H1 (cell line): ENCODE results near the gene RYR3. TPM values are rescaled to one million over a fixed set of nuclear protein-coding genes. Genes with fewer than 3 reads are reported as not detected.

Experiments
- CTCF ChIA-PET: fragments of 300-600 bp; sonication (Branson Sonifier 250); formaldehyde crosslinking; loops from one replicate; lab custom pipeline; 2021; ENCODE audit not compliant: partially characterized antibody; lab: Charles Lee
- POLR2A ChIA-PET: fragments of 300-600 bp; sonication (Branson Sonifier 250); formaldehyde crosslinking; loops from one replicate; lab custom pipeline; 2021; ENCODE audit warnings: inconsistent platforms; ENCODE audit not compliant: partially characterized antibody; lab: Charles Lee
- DNase-seq, 2 experiments: peaks; one replicate each; pipeline versions ENCODE4 v3.0.0 to v3.0.0-alpha.2; 2010 to 2022; ENCODE audit warnings: low spot score in 2 of 2, low read depth in 1 of 2, mixed read lengths in 1 of 2
- FAIRE-seq: peaks from 2 replicates; lab custom pipeline; 2011; peaks lifted over from hg19 to GRCh38; lab: Jason Lieb, UNC
- H2AFZ ChIP-seq: 2 replicates; pipeline ENCODE4 v1.8.1; 2012; ENCODE audit warnings: low read length, inconsistent platforms
- H2AK5ac ChIP-seq: 2 replicates; pipeline ENCODE4 v1.6.1; 2013; ENCODE audit warnings: low read depth, low read length
- H2BK120ac ChIP-seq: replicated peaks from 2 replicates; pipeline ENCODE3; 2013; ENCODE audit warnings: low read depth, low read length, inconsistent platforms
- H2BK12ac ChIP-seq: 2 replicates; pipeline ENCODE4 v1.6.1; 2013; ENCODE audit warnings: low read depth, low read length
- H2BK15ac ChIP-seq: 2 replicates; pipeline ENCODE4 v1.6.1; 2013; ENCODE audit warnings: low read length
- H2BK20ac ChIP-seq: 2 replicates; pipeline ENCODE4 v1.6.1; 2013; ENCODE audit warnings: low read length
- H2BK5ac ChIP-seq: 2 replicates; pipeline ENCODE4 v1.6.1; 2013; ENCODE audit warnings: low read depth, low read length
- H3K14ac ChIP-seq: 2 replicates; pipeline ENCODE4 v1.6.1; 2013; ENCODE audit warnings: inconsistent platforms; ENCODE audit not compliant: insufficient read length
- H3K18ac ChIP-seq: 2 replicates; pipeline ENCODE4 v1.6.1; 2013; ENCODE audit warnings: low read length; ENCODE audit errors: extremely low read depth
- H3K23ac ChIP-seq: 2 replicates; pipeline ENCODE4 v1.6.1; 2013; ENCODE audit warnings: inconsistent platforms; ENCODE audit not compliant: insufficient read length
- H3K23me2 ChIP-seq: 2 replicates; pipeline ENCODE4 v1.6.1; 2013; ENCODE audit warnings: low read depth, low read length
- H3K27ac ChIP-seq: 2 replicates; pipeline ENCODE4 v1.6.1; 2011; ENCODE audit warnings: low read depth, low read length, inconsistent platforms
- H3K27me3 ChIP-seq, 4 experiments: replicated peaks in 1 of 4; 1 replicate in 1 of 4; 2 replicates in 3 of 4; pipeline versions ENCODE4 v1.6.1 to v1.8.1; 2011 to 2013; ENCODE audit warnings: low read length in 3 of 4, mild to moderate bottlenecking in 3 of 4, inconsistent platforms in 2 of 4, mixed read lengths in 2 of 4, moderate library complexity in 1 of 4; ENCODE audit not compliant: control insufficient read depth in 3 of 4, insufficient read depth in 3 of 4; ENCODE audit errors: extremely low read depth in 1 of 4
- H3K36me3 ChIP-seq, 4 experiments: 2 replicates each; pipeline versions ENCODE4 v1.6.1 to v1.8.1; 2011 to 2013; ENCODE audit warnings: mild to moderate bottlenecking in 4 of 4, low read length in 3 of 4, moderate library complexity in 2 of 4, control low read depth in 1 of 4, inconsistent platforms in 1 of 4; ENCODE audit not compliant: insufficient read depth in 4 of 4, control insufficient read depth in 2 of 4
- H3K4ac ChIP-seq: replicated peaks from 2 replicates; pipeline ENCODE3; 2013; ENCODE audit warnings: low read length, low read depth, mixed read lengths, inconsistent platforms; ENCODE audit not compliant: insufficient read length
- H3K4me1 ChIP-seq, 4 experiments: replicated peaks in 1 of 4; 1 replicate in 1 of 4; 2 replicates in 3 of 4; pipeline versions ENCODE4 v1.6.1 to v1.8.1; 2011 to 2013; ENCODE audit warnings: low read length in 3 of 4, inconsistent platforms in 2 of 4, mixed read lengths in 1 of 4; ENCODE audit not compliant: insufficient read depth in 4 of 4, control insufficient read depth in 3 of 4
- H3K4me2 ChIP-seq, 2 experiments: 2 replicates each; pipeline versions ENCODE4 v1.6.1 to v1.8.1; 2011 to 2013; ENCODE audit warnings: low read depth in 2 of 2, low read length in 2 of 2, control low read depth in 1 of 2, inconsistent platforms in 1 of 2, mild to moderate bottlenecking in 1 of 2; ENCODE audit not compliant: insufficient read depth in 1 of 2
- H3K4me3 ChIP-seq, 4 experiments: fragments of 200-600, 300-600 bp in 1 of 4; sonication (generic), shearing (Covaris generic), sonication (Bioruptor Twin) in 1 of 4; 2 replicates each; pipeline versions ENCODE4 v1.5.1 to v1.8.1; 2011 to 2016; ENCODE audit warnings: low read length in 4 of 4, low read depth in 3 of 4, control low read depth in 2 of 4, inconsistent platforms in 2 of 4, mild to moderate bottlenecking in 2 of 4, mixed read lengths in 1 of 4, moderate library complexity in 1 of 4; ENCODE audit not compliant: insufficient read depth in 2 of 4; ENCODE audit errors: extremely low read depth in 1 of 4
- H3K56ac ChIP-seq: replicated peaks from 2 replicates; pipeline ENCODE3; 2013; ENCODE audit warnings: low read depth, mild to moderate bottlenecking, mixed read lengths, low read length, inconsistent platforms; ENCODE audit not compliant: insufficient read length
- H3K79me1 ChIP-seq: 2 replicates; pipeline ENCODE4 v1.6.1; 2013; ENCODE audit warnings: low read depth, low read length, control low read depth
- H3K79me2 ChIP-seq, 2 experiments: 2 replicates each; pipeline versions ENCODE4 v1.6.1 to v1.8.1; 2012 to 2013; ENCODE audit warnings: low read length in 2 of 2, mild to moderate bottlenecking in 2 of 2, inconsistent platforms in 1 of 2; ENCODE audit not compliant: insufficient read depth in 2 of 2, control insufficient read depth in 1 of 2
- H3K9ac ChIP-seq, 4 experiments: replicated peaks in 1 of 4; 1 replicate in 1 of 4; 2 replicates in 3 of 4; pipeline versions ENCODE4 v1.6.1 to v1.8.1; 2011 to 2013; ENCODE audit warnings: low read depth in 3 of 4, low read length in 3 of 4, control low read depth in 2 of 4, mild to moderate bottlenecking in 2 of 4, moderate library complexity in 2 of 4, inconsistent platforms in 1 of 4; ENCODE audit errors: extremely low read depth in 1 of 4
- H3K9me3 ChIP-seq, 2 experiments: 2 replicates each; pipeline versions ENCODE4 v1.6.1 to v1.8.1; 2012 to 2013; ENCODE audit warnings: mild to moderate bottlenecking in 2 of 2, moderate library complexity in 2 of 2, control low read depth in 1 of 2, inconsistent platforms in 1 of 2, low read depth in 1 of 2, low read length in 1 of 2, mixed read lengths in 1 of 2; ENCODE audit not compliant: insufficient read depth in 2 of 2
- H4K20me1 ChIP-seq, 2 experiments: replicated peaks in 1 of 2; 2 replicates each; pipeline versions ENCODE3 to v1.8.1; 2011 to 2013; ENCODE audit warnings: inconsistent platforms in 2 of 2, low read length in 2 of 2, mild to moderate bottlenecking in 1 of 2; ENCODE audit not compliant: insufficient read depth in 2 of 2, control insufficient read depth in 1 of 2
- H4K5ac ChIP-seq: 2 replicates; pipeline ENCODE4 v1.6.1; 2013; ENCODE audit warnings: low read length, low read depth, mixed read lengths, inconsistent platforms; ENCODE audit not compliant: insufficient read length
- H4K8ac ChIP-seq: 2 replicates; pipeline ENCODE4 v1.8.0; 2013; ENCODE audit warnings: mild to moderate bottlenecking, moderate library complexity, low read length, inconsistent platforms; ENCODE audit not compliant: insufficient read depth; ENCODE audit errors: extremely low read depth
- H4K91ac ChIP-seq: replicated peaks from 2 replicates; pipeline ENCODE3; 2013; ENCODE audit warnings: low read length, mixed read lengths, inconsistent platforms; ENCODE audit not compliant: insufficient read length
- ASH2L ChIP-seq: fragments of 200-600, 300-600 bp; sonication (generic); IDR thresholded peaks from one replicate; pipeline ENCODE4 v1.7.1; 2017; ENCODE audit warnings: low read length
- EZH2 ChIP-seq: fragments of 200-600 bp; sonication (generic); IDR thresholded peaks from 2 replicates; pipeline ENCODE4 v1.7.1; 2012; ENCODE audit warnings: low read depth, mild to moderate bottlenecking, moderate library complexity, low read length, inconsistent platforms; ENCODE audit not compliant: severe bottlenecking
- TBP ChIP-seq: IDR thresholded peaks from 2 replicates; pipeline ENCODE4 v1.6.1; 2011; ENCODE audit warnings: low read depth, low read length, improper control_type of control experiment
- YY1 ChIP-seq: IDR thresholded peaks from 2 replicates; pipeline ENCODE4 v1.6.1; 2011; ENCODE audit warnings: low read depth, mild to moderate bottlenecking, low read length
- polyA plus RNA-seq, 7 experiments: library from polyadenylated mRNA; depleted of rRNA in 3 of 7; stranded (reverse) in 5 of 7; unstranded in 2 of 7; fragments of >200 nt in 5 of 7; fragments of 200-250 nt in 2 of 7; gene quantifications; 1 replicate in 5 of 7; 2 replicates in 1 of 7; 4 replicates in 1 of 7; pipeline versions ENCODE4 v1.2.1 to v1.2.3, GENCODE V29; 2011 to 2013; ENCODE audit warnings: missing spikeins in 2 of 7, mixed read lengths in 2 of 7
- total RNA-seq: library from RNA; stranded (reverse); fragmentation: NEBNext Ultra II Directional; extraction: Animal tissue kit (Norgen Biotek cat#: 25700); gene quantifications from 2 replicates; pipeline ENCODE4 v1.2.1, GENCODE V29; 2021

Gene RYR3
- total and polyA plus RNA-seq, 2 of the 8 experiments (the other 6 are each of a cell fraction or from before 2014, with no cell fraction given) = 0.33 to 3.4 TPM

DNA sequence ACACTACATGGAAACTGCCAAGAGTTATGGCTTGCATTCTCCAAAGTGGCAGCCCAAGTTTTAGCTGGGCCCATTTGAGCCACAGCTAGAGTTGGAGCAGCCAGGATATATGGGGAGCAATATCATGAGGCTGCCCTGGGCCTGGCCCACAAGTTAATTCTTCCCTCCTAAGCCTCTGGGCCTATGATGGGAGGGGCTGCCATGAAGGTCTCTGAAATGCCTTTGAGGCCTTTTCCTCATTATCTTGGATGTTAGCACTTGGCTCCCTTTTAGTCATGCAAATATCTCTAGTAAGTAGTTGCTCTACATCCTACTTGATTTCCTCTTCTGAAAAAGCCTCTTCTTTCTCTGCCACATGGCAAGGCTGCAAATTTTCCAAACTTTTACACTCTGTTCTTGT, 400.0 kb downstream of the RYR3 start:
- CTCF ChIA-PET = interaction anchor here (1.5 to 3.2 kb wide), 3 partner anchors 10 to 25 kb away, joined by 5 to 12 read pairs (median 9); no protein-coding TSS in a partner anchor
- no peak overlapping the region for H2BK120ac ChIP-seq
- peaks cover 19 to 26% of the 10 kb centered on the region in 2 experiments for H3K9me3 ChIP-seq
- no peak overlapping the region for H2BK15ac ChIP-seq
- H3K79me1 ChIP-seq = no peaks in the 10 kb centered on the region
- H3K4me1 ChIP-seq = no peaks in the 10 kb centered on the region
- DNase-seq = no peak
- H3K23ac ChIP-seq = no peak overlapping the region
- H3K18ac ChIP-seq = no peak overlapping the region
- H2BK20ac ChIP-seq = no peak overlapping the region
- no peak for FAIRE-seq
- TF ChIP-seq ASH2L = no peak
- no peak for TF ChIP-seq EZH2
- TF ChIP-seq TBP = no peak
- no peak for TF ChIP-seq YY1
- TF ChIP-seq, all 59 proteins: peak for 0
- POLR2A ChIA-PET = no interaction called here
- H2AFZ ChIP-seq = no peak overlapping the region
- no peak overlapping the region for H3K14ac ChIP-seq
- 0 out of 8 replicates have a peak, but pooled peaks cover 0 to 4% (median 0%) of the 10 kb centered on the region in 4 experiments for H3K36me3 ChIP-seq
- no peak overlapping the region for H3K56ac ChIP-seq
- no peak overlapping the region for H3K4me2 ChIP-seq
- no peaks in the 10 kb centered on the region for H3K27me3 ChIP-seq
- H3K4me3 ChIP-seq = no peak overlapping the region
- H4K8ac ChIP-seq = no peak overlapping the region
- no peak overlapping the region for H4K5ac ChIP-seq
- peaks cover 6% of the 10 kb centered on the region; the same call in 1 of the 2 replicates for H3K23me2 ChIP-seq
- H3K79me2 ChIP-seq = no peaks in the 10 kb centered on the region
- no peak overlapping the region for H4K91ac ChIP-seq
- H2BK5ac ChIP-seq = no peak overlapping the region
- H3K4ac ChIP-seq = no peak overlapping the region
- H3K9ac ChIP-seq = no peak overlapping the region
- H3K27ac ChIP-seq = no peak overlapping the region
- H2AK5ac ChIP-seq = no peak overlapping the region
- H2BK12ac ChIP-seq = no peak overlapping the region
- H4K20me1 ChIP-seq = no peaks in the 10 kb centered on the region
